Progenitor cell of endocrine pancreas (in vitro differentiated cells): ENCODE data around the gene PDXP. TPM values are rescaled to one million over a fixed set of nuclear protein-coding genes. Genes with fewer than 3 reads are reported as not detected.
"Not testable (repeated sequence)": the region's sequence is repeated elsewhere in the genome, so short reads cannot be mapped to it uniquely, and the experiment has no call there.

Experiments used
- DNase-seq: peaks from one replicate; pipeline ENCODE4 v3.0.0; 2021; ENCODE audit warnings: low spot score; ENCODE audit not compliant: unreplicated experiment
- H3K27ac Mint-ChIP-seq: 2 replicates; pipeline ENCODE4 v1.8.0; 2021; ENCODE audit warnings: mild to moderate bottlenecking, moderate library complexity, mixed read lengths
- H3K27me3 Mint-ChIP-seq: 2 replicates; pipeline ENCODE4 v1.8.0; 2021; ENCODE audit warnings: mixed read lengths
- H3K36me3 Mint-ChIP-seq: 2 replicates; pipeline ENCODE4 v1.8.0; 2022; ENCODE audit warnings: mixed read lengths; ENCODE audit not compliant: insufficient read depth
- H3K4me1 Mint-ChIP-seq: 2 replicates; pipeline ENCODE4 v1.8.0; 2021; ENCODE audit warnings: low read depth, mixed read lengths
- H3K4me3 Mint-ChIP-seq: 2 replicates; pipeline ENCODE4 v1.8.0; 2021; ENCODE audit warnings: low read depth, mild to moderate bottlenecking, moderate library complexity, mixed read lengths
- H3K9me3 Mint-ChIP-seq: 2 replicates; pipeline ENCODE4 v1.8.0; 2021; ENCODE audit warnings: low read depth, mixed read lengths
- total RNA-seq: library from RNA; stranded (reverse); gene quantifications from 2 replicates; pipeline ENCODE4 v1.2.1, GENCODE V29; 2021
- TF ChIP-seq, protein P1 (sequence below): fragments of 200-600 bp; sonication (generic); IDR thresholded peaks from one replicate; pipeline ENCODE4 v1.5.0; 2021; ENCODE audit warnings: antibody characterized with exemption, mild to moderate bottlenecking; ENCODE audit not compliant: unreplicated experiment

The PDXP gene
- total RNA-seq, 1 donor from 2014 or later = 17.7 TPM

DNA sequence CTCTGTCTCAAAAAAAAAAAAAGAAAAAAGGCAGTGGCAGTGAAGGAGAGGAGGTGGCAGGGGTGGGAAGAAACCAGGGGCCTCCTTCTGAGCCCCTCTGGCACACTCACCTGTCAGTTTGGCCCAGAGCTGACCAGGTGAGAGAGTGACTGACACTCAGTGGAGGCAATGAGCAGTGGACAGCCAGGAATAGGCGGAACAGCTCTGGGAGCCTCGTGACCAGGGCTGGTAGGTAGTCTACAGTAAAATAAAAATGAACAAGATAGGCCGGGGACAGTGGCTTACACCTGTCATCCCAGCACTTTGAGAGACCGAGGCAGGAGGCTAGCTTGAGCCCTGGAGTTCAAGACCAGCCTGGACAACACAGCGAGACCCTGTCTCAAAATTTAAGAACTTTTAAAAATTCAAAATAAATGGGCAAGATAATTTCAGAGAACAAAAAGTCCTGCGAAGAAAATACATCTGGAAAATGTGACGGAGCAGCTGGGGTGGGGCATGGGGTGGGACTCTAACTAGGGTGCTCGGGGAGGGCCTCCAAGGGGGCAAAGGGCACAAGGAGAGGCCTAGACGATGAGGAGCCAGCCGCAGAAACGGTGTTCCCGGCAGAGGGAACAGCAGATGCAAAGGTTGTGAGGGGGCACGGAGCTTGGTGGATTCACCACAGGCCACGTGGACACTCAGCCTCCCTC lies 3.8 kb upstream of the PDXP start:
- peaks cover 11% of the 10 kb centered on the region for H3K4me1 Mint-ChIP-seq

DNA sequence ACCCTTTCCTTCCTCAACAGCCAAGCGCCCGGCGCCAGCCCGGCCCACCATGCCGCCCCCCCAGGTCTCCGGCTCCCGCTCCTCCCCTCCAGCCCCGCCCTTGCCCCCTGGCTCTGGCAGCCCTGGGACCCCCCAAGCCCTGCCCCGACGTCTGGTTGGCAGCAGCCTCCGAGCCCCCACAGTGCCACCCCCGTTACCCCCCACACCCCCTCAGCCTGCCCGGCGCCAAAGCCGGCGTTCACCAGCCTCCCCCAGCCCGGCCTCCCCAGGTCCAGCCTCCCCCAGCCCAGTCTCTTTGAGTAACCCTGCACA lies 3.3 kb upstream of the PDXP start:
- Mint-ChIP-seq H3K27me3 (no peaks in the 10 kb centered on the region), H3K4me1 (peaks cover 15% of the 10 kb centered on the region), H3K36me3 (peaks cover 1% of the 10 kb centered on the region), H3K4me3 (no peak overlapping the region), H3K27ac (no peak overlapping the region), H3K9me3 (no peaks in the 10 kb centered on the region)
- no peak for DNase-seq
- TF ChIP-seq, protein P1, sequence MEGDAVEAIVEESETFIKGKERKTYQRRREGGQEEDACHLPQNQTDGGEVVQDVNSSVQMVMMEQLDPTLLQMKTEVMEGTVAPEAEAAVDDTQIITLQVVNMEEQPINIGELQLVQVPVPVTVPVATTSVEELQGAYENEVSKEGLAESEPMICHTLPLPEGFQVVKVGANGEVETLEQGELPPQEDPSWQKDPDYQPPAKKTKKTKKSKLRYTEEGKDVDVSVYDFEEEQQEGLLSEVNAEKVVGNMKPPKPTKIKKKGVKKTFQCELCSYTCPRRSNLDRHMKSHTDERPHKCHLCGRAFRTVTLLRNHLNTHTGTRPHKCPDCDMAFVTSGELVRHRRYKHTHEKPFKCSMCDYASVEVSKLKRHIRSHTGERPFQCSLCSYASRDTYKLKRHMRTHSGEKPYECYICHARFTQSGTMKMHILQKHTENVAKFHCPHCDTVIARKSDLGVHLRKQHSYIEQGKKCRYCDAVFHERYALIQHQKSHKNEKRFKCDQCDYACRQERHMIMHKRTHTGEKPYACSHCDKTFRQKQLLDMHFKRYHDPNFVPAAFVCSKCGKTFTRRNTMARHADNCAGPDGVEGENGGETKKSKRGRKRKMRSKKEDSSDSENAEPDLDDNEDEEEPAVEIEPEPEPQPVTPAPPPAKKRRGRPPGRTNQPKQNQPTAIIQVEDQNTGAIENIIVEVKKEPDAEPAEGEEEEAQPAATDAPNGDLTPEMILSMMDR = no peak

More for the DNA sequence above, 3.8 kb upstream of the PDXP start:
- Mint-ChIP-seq H3K27me3 (no peaks in the 10 kb centered on the region), H3K36me3 (peaks cover 1% of the 10 kb centered on the region), H3K9me3 (no peaks in the 10 kb centered on the region), H3K27ac (no peak overlapping the region), H3K4me3 (no peak overlapping the region)
- DNase-seq = no peak
- TF ChIP-seq, protein P1 = no peak

DNA sequence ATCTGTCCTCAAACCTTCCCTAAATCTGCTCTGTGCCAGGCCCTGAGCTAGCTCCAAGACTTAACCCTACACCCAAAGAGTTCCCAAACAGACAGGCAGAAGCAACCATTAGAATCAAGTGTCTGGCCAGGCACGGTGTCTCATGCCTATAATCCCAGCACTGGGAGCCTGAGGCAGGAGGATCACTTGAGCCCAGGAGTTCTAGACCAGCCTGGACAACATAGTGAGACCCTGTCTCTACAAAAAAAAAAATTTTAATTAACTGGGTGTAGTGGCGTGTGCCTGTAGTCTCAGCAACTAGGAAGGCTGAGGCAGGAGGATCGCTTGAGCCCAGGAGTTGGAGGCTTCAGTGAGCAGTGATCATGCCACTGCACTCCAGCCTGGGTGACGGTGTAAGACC lies 1.9 kb upstream of the PDXP start:
- H3K4me1 Mint-ChIP-seq = peaks cover 24% of the 10 kb centered on the region
- H3K4me3 Mint-ChIP-seq = not testable (repeated sequence)

DNA sequence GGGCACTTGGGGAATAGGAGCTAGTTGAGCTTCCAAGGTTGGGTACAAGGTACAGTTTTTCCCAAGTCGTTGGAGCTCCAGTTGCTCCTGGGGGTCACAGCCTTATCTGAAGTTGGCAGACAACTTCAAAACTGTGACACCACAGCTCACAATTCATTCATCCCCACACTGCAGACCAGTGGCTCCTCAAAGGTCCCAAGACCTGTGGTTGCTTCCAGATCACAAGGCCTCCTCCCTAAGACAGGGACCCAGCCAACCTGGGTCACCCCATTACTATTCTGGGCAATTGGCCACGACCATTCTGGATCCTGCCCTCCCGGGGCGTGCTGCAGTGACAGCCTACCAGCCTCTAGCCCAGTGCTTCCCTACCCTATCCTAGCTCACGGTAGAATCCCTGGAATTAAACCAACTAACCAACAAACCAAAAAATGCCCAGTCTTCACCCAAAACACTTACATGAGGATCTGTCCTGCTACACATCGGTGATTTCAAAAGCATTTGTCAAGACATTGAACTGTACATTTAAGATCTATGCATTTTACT lies 862 bp upstream of the PDXP start:
- H3K27ac Mint-ChIP-seq = peak overlapping the region; percentile 95
- TF ChIP-seq, protein P1 = no peak
- peaks cover 26% of the 10 kb centered on the region for H3K4me1 Mint-ChIP-seq
- no peaks in the 10 kb centered on the region for H3K27me3 Mint-ChIP-seq
- peak overlapping the region; percentile 81 for H3K4me3 Mint-ChIP-seq
- H3K9me3 Mint-ChIP-seq = no peaks in the 10 kb centered on the region
- peaks cover 1% of the 10 kb centered on the region for H3K36me3 Mint-ChIP-seq
- DNase-seq = no peak

More for the DNA sequence above, 1.9 kb upstream of the PDXP start:
- not testable (repeated sequence) for H3K9me3 Mint-ChIP-seq, DNase-seq, H3K27me3 Mint-ChIP-seq, H3K36me3 Mint-ChIP-seq, H3K27ac Mint-ChIP-seq

DNA sequence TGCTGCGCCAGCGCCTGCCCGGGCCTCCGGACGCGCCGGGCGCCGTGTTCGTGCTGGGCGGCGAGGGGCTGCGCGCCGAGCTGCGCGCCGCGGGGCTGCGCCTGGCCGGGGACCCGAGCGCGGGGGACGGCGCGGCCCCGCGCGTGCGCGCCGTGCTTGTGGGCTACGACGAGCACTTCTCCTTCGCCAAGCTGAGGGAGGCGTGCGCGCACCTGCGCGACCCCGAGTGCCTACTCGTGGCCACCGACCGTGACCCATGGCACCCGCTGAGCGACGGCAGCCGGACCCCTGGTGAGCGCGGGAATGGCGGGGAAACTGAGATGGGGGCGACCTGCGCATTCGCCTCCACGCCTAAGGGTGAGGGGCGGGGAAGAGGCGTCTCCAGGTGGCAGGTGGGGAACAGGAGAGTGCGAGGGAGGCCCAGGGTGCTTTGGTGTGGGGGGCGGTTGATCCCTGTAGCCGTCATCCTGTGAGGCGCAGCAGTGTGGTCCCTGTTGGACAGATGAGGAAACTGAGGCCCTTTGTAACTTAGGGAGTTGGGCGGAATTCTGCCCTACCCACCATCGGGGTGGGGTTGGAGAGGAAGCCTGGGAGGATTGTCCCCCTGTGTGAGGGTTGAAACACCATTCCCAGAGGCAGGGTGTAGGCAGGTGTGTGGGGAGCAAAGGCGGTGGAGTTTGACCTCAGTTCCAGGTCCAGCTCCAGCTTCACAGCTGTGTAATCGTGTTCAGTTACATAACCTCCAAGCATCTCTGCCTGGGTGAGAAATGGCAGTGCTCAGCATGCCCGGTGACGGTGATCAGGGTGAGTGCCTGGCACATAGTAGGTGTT lies 758 bp downstream of the PDXP start:
- Mint-ChIP-seq H3K36me3 (no peaks in the 10 kb centered on the region), H3K4me1 (peaks cover 26% of the 10 kb centered on the region), H3K27me3 (no peaks in the 10 kb centered on the region), H3K9me3 (no peaks in the 10 kb centered on the region), H3K27ac (peak overlapping the region; percentile 69), H3K4me3 (peak overlapping the region; percentile 76)
- DNase-seq = no peak
- TF ChIP-seq, protein P1 = no peak
